GM11168 (cell line): ENCODE data around the gene ZNF117.
"Not testable (repeated sequence)": the region's sequence is repeated elsewhere in the genome, so short reads cannot be mapped to it uniquely, and the experiment has no call there.

ENCODE experiments used
- in situ Hi-C: fragments of 300-500 bp; cut with MboI; formaldehyde crosslinking; loops from one replicate; pipeline ENCODE4 v1.12.0; 2022; ENCODE audit warnings: low sequenced_read_pairs; ENCODE audit not compliant: unreplicated experiment

ZNF117 gene

DNA sequence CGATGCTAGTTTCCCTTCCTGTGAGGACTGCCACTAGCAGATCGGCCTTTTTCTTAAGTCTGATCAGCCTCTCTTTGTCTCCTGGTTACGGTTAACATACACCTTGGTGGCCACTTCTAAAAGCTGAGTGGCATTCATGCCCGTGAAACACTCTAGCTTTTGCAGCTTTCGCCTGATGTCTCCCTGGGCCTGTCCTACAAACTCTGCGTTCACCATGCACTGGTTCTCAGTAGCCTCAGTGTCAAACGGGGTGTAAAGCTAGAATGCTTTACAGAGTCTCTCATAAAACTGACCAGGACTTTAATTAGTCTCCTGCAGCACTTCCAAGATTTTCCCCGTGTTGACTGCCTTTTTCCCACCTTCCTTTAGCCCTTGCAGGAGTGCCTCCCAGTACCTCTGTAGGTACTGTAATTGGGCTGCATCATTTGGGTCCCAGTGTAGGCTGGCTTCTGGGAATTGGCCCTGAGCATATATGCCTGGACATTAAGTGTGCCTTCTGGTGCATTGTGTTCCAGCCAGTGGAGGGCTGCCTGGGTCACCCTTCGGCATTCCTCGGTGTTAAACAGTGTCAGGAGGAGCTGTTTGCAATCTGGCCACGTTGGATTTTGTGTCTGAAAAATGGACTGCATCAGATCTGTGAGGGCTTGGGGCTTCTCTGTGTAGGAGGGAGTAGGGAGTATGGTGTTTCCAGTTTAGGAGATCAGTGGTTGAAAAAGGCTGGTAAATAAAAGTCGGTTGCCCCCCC lies 6.5 kb upstream of the ZNF117 start:
- in situ Hi-C loops: no loop called here

DNA sequence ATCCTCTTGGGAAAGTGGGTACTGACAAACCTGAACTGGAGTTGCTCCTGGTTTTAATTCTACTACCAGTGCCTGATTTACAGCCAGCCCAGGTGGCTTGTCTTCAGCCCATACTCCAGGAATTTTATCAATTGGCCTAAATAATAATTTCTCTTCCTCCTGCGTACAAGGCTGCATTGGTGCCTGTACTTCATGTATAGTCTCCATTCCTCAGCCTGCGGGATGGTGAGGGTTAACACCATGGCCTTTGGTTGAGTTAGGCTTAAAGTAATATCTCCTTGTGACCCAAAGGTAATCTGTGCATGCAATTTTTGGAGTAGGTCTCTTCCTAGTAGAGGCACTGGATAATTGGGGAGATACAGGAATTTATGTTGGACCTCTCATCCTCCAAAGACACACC lies 5.5 kb upstream of the ZNF117 start:
- in situ Hi-C loops: no loop called here

DNA sequence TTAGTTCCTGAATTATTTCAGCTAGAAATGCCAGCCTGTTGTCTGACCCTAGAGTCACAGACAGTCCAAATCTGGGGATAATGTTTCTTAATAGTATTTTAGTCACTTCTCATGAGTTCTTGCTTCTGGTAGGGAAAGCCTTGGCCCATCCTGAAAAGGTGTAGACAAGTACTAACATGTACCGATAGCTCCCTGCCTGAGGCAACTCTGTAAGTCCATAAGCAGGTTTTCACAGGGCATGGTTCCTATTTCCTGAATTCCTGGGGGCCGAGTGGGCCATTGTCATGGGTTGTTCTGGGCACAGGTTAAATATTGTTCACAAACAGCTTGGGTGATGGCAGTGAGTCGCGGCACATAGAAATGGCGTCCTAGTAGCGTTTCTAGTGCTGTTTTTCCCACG lies 3.1 kb upstream of the ZNF117 start:
- in situ Hi-C loops: no loop called here

DNA sequence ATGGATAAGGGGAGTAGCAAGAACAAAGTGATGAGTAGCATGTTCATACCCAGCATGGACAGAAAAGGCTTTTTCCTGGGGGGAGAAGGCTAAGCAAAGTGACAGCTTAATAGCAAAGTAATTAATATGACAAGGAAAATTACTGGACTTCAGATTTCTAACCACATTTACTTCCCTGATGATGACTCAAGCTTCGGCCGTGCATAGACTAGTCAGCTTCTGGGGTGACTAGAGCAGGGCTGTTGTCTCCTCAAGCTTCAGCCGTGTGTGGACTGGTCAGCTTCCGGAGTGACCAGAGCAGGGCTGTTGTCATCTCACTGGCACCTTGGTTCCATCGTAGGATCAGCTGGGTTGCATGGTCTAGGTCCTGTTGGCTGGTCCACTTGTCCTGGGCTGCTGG lies 2.1 kb upstream of the ZNF117 start:
- in situ Hi-C loops: no loop called here

DNA sequence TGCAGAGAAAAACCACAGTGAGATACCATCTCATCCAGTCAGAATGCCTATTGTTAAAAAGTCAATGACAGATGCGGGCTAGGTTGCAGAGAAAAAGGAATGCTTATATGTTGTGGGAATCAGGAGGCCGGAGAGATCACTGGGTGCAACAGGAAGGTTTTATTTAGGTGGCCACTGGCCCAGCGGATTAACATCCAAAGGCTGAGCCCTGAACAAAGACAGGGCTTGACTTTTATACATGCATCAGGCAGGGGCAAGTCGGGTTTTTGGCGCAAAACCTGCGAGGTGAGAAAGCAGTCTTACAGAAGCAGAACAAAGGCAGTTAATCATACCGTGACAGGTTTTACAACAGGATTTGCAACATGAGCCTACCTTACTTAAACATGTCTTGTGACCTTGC lies 620 bp downstream of the ZNF117 start:
- in situ Hi-C loops: no loop called here

DNA sequence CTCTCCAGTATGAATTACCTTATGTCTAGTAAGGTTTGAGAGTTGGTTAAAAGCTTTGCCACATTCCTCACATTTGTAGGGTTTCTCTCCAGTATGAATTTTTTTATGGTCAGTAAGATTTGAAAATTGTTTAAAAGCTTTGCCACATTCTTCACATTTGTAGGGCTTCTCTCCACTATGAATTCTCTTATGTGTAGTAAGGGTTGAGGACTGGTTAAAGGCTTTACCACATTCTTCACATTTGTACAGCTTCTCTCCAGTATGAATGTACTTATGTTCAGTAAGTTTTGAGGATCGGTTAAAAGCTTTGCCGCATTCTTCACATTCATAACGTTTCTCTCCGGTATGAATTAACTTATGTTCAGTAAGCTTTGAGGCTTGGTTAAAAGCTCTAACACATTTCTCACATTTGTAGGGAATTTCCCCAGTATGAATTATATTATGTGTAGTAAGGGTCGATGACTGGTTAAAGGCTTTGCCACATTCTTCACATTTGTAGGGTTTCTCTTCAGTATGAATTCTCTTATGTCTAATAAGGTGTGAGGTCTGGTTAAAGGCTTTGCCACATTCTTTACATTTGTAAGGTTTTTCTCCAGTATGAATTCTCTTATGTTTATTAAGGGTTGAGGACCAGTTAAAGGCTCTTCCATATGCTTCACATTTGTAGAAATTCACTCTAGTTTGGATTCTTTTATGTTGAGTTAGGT lies 12.2 kb downstream of the ZNF117 start:
- in situ Hi-C loops: no loop called here

DNA sequence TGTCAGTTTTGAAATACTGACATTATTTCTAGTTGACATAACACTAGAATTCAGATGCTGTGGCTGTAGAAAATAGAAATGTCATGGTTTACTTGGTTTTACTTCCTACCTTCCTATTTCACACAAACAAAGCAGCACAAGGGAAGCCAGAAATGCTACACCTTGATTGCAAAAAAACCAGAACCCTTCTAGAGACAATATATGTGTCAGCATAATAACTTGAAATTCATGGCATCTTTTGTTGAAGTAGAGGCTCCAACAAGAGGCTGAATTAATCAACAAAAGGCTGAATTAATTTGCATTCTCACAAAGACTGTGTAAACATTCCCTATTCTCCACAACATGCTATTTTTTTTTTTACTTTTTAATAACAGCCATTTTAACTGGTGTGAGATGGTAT lies 25.2 kb downstream of the ZNF117 start:
- in situ Hi-C loops: loop anchor here (25.0 kb wide), 1 partner anchor 347 kb away; no protein-coding TSS in a partner anchor

DNA sequence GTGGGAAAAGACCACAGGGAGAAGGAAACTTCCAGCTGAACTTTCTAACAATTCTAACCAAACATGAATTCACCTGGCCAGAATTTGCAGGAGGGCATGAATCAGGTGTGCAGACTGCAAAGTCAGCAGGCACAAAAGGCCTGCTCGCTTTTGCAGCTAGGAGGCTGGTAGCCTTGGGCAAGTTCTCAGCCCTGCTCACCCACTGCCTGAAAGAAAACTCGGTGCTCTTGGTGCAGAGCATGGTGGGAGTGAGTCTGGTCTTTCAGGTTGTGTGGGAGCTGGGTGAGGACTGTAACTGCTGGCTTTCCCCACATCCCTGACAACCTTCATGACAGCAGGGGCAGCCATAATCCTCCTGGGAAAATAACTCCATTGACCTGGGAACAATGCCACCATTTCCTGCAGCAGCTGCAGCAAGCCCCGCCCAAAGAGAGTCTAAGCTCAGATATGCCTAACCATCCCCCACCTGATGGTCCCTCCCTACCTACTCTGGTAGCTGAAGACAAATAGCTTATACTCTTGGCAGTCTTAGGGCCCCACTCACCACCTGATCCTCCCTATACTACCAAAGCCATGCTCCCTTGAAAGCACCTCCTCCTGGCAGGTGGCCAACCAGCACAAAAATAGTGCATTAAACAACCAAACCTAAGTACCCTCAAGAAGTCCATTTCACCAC lies 31.6 kb downstream of the ZNF117 start:
- in situ Hi-C loops: loop anchor here (25.0 kb wide), 1 partner anchor 353 kb away; no protein-coding TSS in a partner anchor

DNA sequence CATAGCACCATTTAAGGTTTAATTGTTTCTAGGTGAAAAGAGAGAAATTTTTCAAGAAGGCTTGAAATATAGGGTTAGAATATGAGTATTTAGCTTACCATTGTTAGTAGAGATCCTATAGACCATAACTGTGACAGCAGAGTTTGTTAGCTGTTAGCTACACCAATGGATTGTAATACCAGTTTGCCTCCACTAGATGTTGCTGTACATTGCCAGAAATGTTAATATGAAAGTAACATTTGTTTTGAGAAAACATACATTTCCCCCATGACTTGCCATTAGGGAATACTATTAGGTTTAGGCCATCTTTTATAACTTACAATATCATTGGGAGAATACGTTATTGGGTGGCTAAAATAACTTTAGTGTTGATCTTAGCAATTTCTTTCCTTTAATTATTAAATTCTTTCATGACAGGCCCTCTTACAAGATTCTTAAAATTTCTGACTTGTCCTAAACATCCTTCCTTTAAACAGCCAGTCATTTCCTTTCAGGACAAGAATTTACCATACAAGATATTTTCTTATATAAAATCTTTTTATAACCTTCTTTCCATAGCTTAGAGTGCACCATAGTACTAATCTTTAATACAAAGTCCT lies 39.5 kb downstream of the ZNF117 start:
- in situ Hi-C loops: loop anchor here (25.0 kb wide), 1 partner anchor 361 kb away; no protein-coding TSS in a partner anchor

DNA sequence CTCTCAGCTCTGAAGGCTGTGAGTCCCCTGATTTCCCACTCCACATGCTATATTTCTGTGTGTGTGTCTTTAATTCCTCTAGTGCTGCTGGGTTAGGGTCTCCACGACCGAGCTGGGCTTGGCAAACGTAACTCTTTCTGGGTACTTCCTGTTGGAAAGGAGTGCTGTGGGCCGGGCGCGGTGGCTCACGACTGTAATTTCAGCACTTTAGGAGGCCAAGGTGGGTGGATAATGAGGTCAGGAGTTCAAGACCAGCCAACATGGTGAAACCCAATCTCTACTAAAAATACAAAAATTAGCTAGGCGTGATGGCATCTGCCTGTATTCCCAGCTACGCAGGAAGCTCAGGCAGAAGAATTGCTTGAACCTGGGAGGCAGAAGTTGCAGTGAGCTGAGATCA lies 40.2 kb downstream of the ZNF117 start:
- in situ Hi-C loops: loop anchor here (25.0 kb wide), 1 partner anchor 362 kb away; no protein-coding TSS in a partner anchor

DNA sequence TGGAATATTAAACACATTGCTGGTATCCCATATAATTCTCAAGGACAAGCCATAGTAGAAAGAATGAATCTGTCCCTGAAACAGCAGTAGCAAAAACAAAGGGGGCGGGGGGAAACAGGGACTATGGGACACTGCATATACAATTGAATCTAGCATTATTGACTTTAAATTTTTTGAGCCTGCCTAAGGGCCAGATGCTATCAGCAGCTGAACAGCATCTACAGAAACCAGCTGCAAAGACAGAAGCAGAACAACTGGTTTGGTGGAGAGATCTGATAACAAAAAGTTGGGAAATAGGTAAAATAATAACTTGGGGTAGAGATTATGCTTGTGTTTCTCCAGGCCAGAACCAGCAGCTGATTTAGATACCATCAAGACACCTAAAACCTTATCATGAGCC lies 42.1 kb downstream of the ZNF117 start:
- in situ Hi-C loops: not testable (repeated sequence)

DNA sequence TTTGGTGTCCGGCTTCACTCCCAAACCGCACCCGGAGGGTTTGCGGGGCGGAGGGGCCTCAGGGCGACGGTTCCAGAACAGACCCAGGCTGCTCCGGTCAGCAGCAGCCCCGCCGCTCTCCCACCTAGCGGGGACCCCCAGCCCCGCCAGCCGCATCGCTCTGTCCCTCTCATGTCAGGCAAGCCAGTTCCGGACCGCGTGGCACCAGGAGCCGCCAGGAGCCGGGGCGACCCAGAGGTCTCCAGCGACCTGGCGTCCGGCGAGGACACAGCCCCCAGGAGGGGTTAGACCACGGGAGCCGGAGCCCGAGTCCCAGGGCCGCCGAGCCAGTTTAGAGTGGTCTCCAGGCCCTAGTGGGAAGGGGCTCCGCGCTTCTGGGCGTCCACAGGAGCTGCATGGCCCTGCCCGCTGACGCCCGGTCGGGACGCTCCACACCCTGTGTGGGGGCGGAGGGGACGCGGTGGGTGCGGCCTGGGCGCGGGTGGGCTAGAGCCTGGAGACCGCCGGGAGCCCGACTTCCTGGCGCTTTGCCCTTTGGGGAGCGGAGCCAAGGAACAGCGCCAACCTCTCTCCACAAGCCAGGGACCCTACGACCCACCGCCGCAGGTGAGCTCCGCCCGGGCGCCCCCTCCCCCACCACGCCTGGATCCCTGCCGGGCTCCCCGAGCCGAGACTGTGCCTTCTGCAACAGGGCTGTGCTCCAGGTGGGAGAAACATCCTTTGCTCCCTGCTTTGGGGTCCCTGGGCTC lies 43.4 kb downstream of the ZNF117 start:
- in situ Hi-C loops: no loop called here

DNA sequence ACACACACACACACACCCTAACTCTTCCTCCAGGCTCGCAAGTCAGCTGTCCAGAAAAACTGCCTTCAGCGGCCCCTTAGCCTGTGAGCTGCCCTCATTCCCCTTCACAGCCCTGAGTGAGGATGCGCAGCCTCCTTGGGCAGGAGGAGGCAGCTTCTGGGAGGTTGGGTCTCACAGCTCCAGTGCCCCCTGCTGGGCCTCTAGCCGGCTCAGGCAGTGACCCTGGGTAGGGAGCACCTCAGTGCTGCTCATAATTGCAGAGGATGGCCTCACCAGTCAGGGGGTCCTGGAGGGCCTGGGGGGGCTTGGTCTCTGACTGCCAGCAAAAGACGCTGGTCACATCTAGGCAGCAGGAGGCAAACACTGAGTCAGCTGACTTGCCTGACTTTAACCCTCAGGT lies 44.1 kb downstream of the ZNF117 start:
- in situ Hi-C loops: no loop called here

DNA sequence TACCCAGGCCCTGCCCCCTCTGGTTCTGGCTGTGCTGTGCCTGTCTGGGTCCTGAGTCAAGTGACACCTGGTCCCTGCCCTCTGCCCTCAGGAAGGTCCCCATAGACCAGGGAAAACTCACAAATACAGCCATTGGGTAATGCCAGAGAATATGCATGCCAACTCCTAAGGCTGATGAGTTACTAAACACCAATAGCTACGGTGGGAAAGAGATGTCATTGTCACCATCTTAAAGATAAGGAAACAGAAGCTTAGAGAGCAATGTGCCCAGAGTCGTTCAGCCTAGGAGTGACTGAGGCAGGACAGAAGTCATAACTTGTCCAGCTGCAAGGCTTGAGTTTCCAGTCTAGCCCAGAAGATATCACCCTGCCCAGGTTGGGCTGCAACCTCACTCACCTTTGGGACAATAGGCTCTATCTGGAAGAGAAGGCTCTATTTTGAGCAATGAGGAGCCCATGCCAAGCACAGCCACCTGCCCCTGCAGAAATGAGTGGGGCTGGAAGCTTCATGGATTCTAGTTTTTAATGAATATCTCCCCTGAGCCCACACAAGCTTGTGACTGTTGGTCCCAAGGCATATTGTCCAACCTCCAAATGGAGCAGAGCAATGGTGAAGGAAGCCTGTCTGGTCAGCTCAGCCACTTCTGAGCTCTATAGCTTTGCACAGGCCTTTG lies 45.2 kb downstream of the ZNF117 start:
- in situ Hi-C loops: no loop called here

DNA sequence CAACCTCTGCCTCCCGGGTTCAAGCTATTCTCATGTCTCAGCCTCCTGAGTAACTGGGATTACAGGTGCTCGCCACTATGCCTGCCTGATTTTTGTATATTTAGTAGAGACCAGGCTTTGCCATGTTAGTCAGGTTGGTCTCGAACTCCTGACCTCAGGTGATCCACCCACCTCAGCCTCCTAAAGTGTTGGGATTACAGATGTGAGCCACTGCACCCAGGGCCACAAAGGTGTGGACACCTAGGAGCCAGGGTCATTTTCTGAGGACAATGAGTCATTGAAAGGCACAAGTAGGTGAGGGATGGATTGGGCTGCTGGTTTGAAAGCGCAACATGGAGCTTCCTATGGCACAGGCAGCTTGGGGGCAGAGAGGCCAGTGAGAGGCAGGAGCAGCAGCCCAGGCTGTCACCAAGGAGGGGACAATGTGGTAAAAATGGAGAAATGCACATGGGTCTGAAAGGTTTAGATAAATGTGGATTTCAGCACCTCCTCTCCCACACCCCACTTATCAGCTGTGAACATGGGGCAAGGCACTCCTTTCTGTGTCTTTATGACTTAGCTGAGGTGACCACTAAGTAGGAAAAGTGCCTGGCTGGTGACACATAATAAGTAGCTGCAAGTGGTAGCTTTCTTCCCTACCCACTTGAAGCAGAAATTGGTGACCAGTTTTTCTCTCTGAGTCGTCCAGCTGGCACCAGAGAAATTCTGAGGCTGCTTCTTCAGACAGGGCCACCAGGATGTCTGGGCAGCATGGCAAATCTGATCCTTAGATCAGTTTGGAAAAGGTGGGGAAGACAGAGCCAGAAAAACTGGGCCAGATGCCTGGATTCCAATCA lies 46.0 kb downstream of the ZNF117 start:
- in situ Hi-C loops: not testable (repeated sequence)

DNA sequence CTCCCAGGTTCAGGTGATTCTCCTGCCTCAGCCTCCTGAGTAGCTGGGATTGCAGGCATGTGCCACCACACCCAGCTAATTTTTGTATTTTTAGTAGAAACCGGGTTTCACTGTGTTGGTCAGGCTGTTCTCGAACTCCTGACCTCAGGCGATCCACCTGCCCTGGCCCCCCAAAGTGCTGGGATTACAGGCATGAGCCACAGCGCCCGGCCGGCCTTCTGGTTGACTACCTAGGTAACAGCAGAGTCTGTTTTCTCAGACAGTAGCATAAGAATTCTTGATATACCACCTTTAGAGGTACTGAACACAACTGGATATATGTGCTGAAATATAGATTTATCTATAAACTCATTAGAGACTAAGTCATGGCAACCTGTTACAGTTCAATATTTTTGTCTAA lies 50.8 kb downstream of the ZNF117 start:
- in situ Hi-C loops: not testable (repeated sequence)

DNA sequence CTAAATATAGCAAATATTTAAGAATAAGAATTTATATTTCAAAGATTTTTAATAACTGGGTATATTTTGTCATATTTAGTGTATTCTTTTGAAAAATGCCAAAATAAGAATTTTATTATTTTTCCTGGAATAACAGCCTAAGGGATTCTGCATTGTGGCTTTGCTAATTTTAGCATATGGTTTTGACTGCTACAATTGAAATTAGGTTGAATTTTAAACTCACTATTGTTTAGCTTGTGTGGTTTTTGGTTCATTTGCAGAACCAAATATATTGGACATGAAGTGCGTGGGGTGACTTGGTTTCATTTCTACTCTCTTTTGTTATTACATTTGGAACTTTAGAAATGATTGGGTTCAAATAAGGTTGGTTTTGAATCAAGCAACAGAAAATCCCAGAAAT lies 52.3 kb downstream of the ZNF117 start:
- in situ Hi-C loops: no loop called here

DNA sequence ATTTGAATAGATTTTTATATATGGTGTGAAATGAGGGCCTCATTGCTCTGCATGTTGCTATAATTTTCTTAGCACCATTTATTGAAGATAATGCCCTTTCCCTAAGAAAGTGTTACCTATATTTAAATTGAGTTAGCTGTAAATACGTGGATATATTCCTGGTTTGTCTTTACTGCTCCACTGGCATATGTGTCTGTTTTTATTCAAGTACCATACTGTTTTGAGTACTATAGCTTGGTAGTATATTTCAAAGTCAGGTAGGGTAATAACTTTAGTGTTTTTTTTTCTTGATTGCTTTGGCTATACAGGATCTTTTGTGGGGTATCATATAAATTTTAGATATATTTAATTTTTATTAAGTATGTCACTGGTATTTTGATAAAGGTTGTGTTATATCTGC lies 56.4 kb downstream of the ZNF117 start:
- in situ Hi-C loops: no loop called here
